ENCODE data around the gene GNAS.

DNA sequence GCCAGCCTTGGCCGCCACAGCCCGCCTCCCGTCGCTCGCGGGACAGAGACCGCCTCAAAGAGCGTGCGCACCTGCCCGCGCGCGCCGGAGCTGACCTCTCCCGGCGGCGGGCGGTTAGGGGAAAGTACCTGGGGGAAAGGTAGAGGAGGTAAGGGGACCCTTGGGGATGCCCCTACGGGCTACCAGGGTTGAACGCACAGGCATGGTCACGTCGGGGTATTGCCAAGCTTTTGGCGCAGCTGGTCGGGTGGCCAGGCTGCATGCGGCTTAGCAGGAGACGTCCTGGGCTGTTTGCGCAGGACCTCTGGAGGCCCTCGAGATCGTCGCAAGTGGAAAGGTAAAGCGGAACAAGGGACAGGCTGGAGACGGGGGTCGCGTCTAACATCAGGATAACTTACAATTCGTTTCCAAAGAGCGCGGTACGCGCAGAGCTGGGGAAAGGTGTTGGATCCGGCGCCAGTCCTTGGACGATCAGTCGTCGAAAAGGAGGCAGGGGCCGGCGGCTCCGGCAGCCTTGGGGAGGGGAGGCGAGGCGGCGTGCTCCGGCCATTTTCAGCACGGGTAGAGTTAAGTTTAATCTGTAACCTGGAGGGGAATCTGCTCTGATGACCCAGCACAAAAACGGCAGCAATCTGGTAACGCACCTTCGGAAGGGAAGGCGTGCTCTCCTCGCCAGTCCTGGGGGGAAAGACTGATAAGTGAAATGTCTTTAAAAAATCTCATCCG is 10.8 kb upstream of the GNAS start:
- TF ChIP-seq CTCF (IDR thresholded peaks at IDR 0.05): no peak
- TF ChIP-seq POLR2A (IDR thresholded peaks at IDR 0.05): no peak
